ENCODE data around the gene PLEKHG5.

GRCh38 chr1:6419804-6420453 lies 71.5 kb downstream of the PLEKHG5 start, which contains the start of gene HES2:
- TF ChIP-seq TAF1 (IDR thresholded peaks at IDR 0.05; ENCODE audit: borderline replicate concordance, insufficient read depth, low read length) (no peak), REST (IDR thresholded peaks at IDR 0.05; ENCODE audit: insufficient read depth in 1 of 2, low read depth in 2 of 2, low read length in 2 of 2) (no peak)

Measured in PFSK-1 (cell line).